ENCODE data around the gene LRP11.

GRCh38 chr6:149842331-149842730 lies 21.8 kb downstream of the LRP11 start:
- TF ChIP-seq POLR2A (IDR thresholded peaks at IDR 0.05; ENCODE audit: low read depth) (no peak), CTCF (IDR thresholded peaks at IDR 0.05) (no peak)
